Activated CD4-positive, alpha-beta T cell treated with anti-CD3 and anti-CD28 coated beads, Interleukin-2, amount 50 U/mL, for 1 hour (primary cell): Measurements from ENCODE around the gene DOCK2.
"Not testable (repeated sequence)": the region's sequence is repeated elsewhere in the genome, so short reads cannot be mapped to it uniquely, and the experiment has no call there.

Source experiments
- DNase-seq: peaks from one replicate; pipeline ENCODE4 v3.0.0-alpha.2; 2020

DOCK2 gene

GRCh38 chr5:169762338-169763095, 125.4 kb downstream of the DOCK2 start:
- no peak for DNase-seq

- DNase-seq: no peak
Observed at GRCh38 chr5:169763376-169764017, 126.4 kb downstream of the DOCK2 start.

- no peak for DNase-seq
Observed at GRCh38 chr5:169764018-169764378, 126.9 kb downstream of the DOCK2 start.

- DNase-seq: no peak
Observed at GRCh38 chr5:169765176-169765996, 128.3 kb downstream of the DOCK2 start.

GRCh38 chr5:169766943-169767342, 129.9 kb downstream of the DOCK2 start:
- DNase-seq: not testable (repeated sequence)

- no peak for DNase-seq
Observed at GRCh38 chr5:169767938-169768337, 130.9 kb downstream of the DOCK2 start.

- no peak for DNase-seq
Observed at GRCh38 chr5:169768416-169768815, 131.3 kb downstream of the DOCK2 start.

- DNase-seq: no peak
Observed at GRCh38 chr5:169770109-169770508, 133.0 kb downstream of the DOCK2 start.

- DNase-seq: no peak
Observed at GRCh38 chr5:169772256-169772655, 135.2 kb downstream of the DOCK2 start.

- no peak for DNase-seq
Observed at GRCh38 chr5:169772688-169773087, 135.6 kb downstream of the DOCK2 start.

- no peak for DNase-seq
Observed at GRCh38 chr5:169777159-169777558, 140.1 kb downstream of the DOCK2 start.

- no peak for DNase-seq
Observed at GRCh38 chr5:169778622-169779596, 141.8 kb downstream of the DOCK2 start.

- DNase-seq: no peak
Observed at GRCh38 chr5:169781420-169782345, 144.6 kb downstream of the DOCK2 start.

- no peak for DNase-seq
Observed at GRCh38 chr5:169785771-169786618, 148.9 kb downstream of the DOCK2 start.

- no peak for DNase-seq
Observed at GRCh38 chr5:169788168-169788567, 151.1 kb downstream of the DOCK2 start.

- DNase-seq: no peak
Observed at GRCh38 chr5:169789417-169789940, 152.4 kb downstream of the DOCK2 start.

GRCh38 chr5:169791251-169791650, 154.2 kb downstream of the DOCK2 start:
- no peak for DNase-seq

GRCh38 chr5:169795338-169795737, 158.3 kb downstream of the DOCK2 start:
- DNase-seq: no peak

- DNase-seq: no peak
Observed at GRCh38 chr5:169796731-169797130, 159.7 kb downstream of the DOCK2 start.

GRCh38 chr5:169797577-169797976, 160.5 kb downstream of the DOCK2 start:
- no peak for DNase-seq
